Activated naive CD8-positive, alpha-beta T cell treated with anti-CD3 and anti-CD28 coated beads for 36 hours (primary cell): Measurements from ENCODE around the gene PATJ. TPM values are rescaled to one million over a fixed set of nuclear protein-coding genes. Genes with fewer than 3 reads are reported as not detected.
"Not testable (repeated sequence)": the region's sequence is repeated elsewhere in the genome, so short reads cannot be mapped to it uniquely, and the experiment has no call there.

Experiments used
- DNase-seq: peaks from one replicate; pipeline ENCODE4 v3.0.0; 2021
- H3K27ac Mint-ChIP-seq: one replicate; pipeline ENCODE4 v1.8.0; 2022; ENCODE audit warnings: mild to moderate bottlenecking, moderate library complexity, mixed read lengths
- H3K27me3 Mint-ChIP-seq: one replicate; pipeline ENCODE4 v1.8.0; 2022; ENCODE audit warnings: mild to moderate bottlenecking, mixed read lengths
- H3K36me3 Mint-ChIP-seq: one replicate; pipeline ENCODE4 v1.8.0; 2021; ENCODE audit warnings: mild to moderate bottlenecking, mixed read lengths
- H3K4me1 Mint-ChIP-seq: one replicate; pipeline ENCODE4 v1.8.0; 2021; ENCODE audit warnings: mixed read lengths
- H3K4me3 Mint-ChIP-seq: one replicate; pipeline ENCODE4 v1.8.0; 2022; ENCODE audit warnings: mild to moderate bottlenecking, moderate library complexity, mixed read lengths
- H3K9me3 Mint-ChIP-seq: one replicate; pipeline ENCODE4 v1.8.0; 2022; ENCODE audit warnings: mixed read lengths
- total RNA-seq, 2 experiments: library from RNA; stranded (reverse); gene quantifications; one replicate each; pipeline ENCODE4 v1.2.3, GENCODE V29; 2021

PATJ gene
- total RNA-seq, 2 experiments from 2014 or later = 6.8 to 8.9 TPM

- no peak overlapping the region for H3K27ac Mint-ChIP-seq
- H3K4me1 Mint-ChIP-seq = no peaks in the 10 kb centered on the region
- no peaks in the 10 kb centered on the region for H3K9me3 Mint-ChIP-seq
Observed at GRCh38 chr1:62138029-62138428, 395.7 kb downstream of the PATJ start.

GRCh38 chr1:62139410-62139809 is 397.1 kb downstream of the PATJ start:
- Mint-ChIP-seq H3K27me3 (no peaks in the 10 kb centered on the region), H3K4me3 (no peak overlapping the region), H3K4me1 (no peaks in the 10 kb centered on the region), H3K27ac (no peak overlapping the region), H3K9me3 (no peaks in the 10 kb centered on the region), H3K36me3 (no peaks in the 10 kb centered on the region)
- no peak for DNase-seq

More at GRCh38 chr1:62138029-62138428, 395.7 kb downstream of the PATJ start:
- H3K27me3 Mint-ChIP-seq = no peaks in the 10 kb centered on the region
- no peak overlapping the region for H3K4me3 Mint-ChIP-seq
- no peaks in the 10 kb centered on the region for H3K36me3 Mint-ChIP-seq
- no peak for DNase-seq

GRCh38 chr1:62140666-62141065 is 398.4 kb downstream of the PATJ start:
- no peak for DNase-seq
- Mint-ChIP-seq H3K36me3 (no peaks in the 10 kb centered on the region), H3K27ac (no peak overlapping the region), H3K9me3 (no peaks in the 10 kb centered on the region), H3K4me3 (no peak overlapping the region), H3K27me3 (no peaks in the 10 kb centered on the region), H3K4me1 (no peaks in the 10 kb centered on the region)

GRCh38 chr1:62142496-62142895 is 400.2 kb downstream of the PATJ start:
- Mint-ChIP-seq H3K9me3 (no peaks in the 10 kb centered on the region), H3K4me1 (no peaks in the 10 kb centered on the region), H3K36me3 (no peaks in the 10 kb centered on the region), H3K27me3 (no peaks in the 10 kb centered on the region), H3K4me3 (no peak overlapping the region), H3K27ac (no peak overlapping the region)
- no peak for DNase-seq

GRCh38 chr1:62144238-62144831 is 402.1 kb downstream of the PATJ start:
- Mint-ChIP-seq H3K27ac (no peak overlapping the region), H3K9me3 (no peaks in the 10 kb centered on the region), H3K4me1 (no peaks in the 10 kb centered on the region), H3K4me3 (no peak overlapping the region), H3K36me3 (no peaks in the 10 kb centered on the region), H3K27me3 (no peaks in the 10 kb centered on the region)
- DNase-seq = peak; percentile 11

- no peaks in the 10 kb centered on the region for H3K27me3 Mint-ChIP-seq
Observed at GRCh38 chr1:62159940-62160348, 417.7 kb downstream of the PATJ start.

GRCh38 chr1:62161711-62162110 is 419.4 kb downstream of the PATJ start:
- Mint-ChIP-seq H3K4me1 (no peaks in the 10 kb centered on the region), H3K4me3 (no peak overlapping the region), H3K27me3 (no peaks in the 10 kb centered on the region), H3K27ac (no peak overlapping the region), H3K36me3 (no peaks in the 10 kb centered on the region), H3K9me3 (no peaks in the 10 kb centered on the region)
- DNase-seq = no peak

More at GRCh38 chr1:62159940-62160348, 417.7 kb downstream of the PATJ start:
- Mint-ChIP-seq H3K36me3 (no peaks in the 10 kb centered on the region), H3K9me3 (no peaks in the 10 kb centered on the region), H3K27ac (no peak overlapping the region), H3K4me3 (no peak overlapping the region), H3K4me1 (no peaks in the 10 kb centered on the region)
- no peak for DNase-seq

GRCh38 chr1:62170380-62170779 is 428.1 kb downstream of the PATJ start:
- H3K27ac Mint-ChIP-seq, DNase-seq, H3K4me1 Mint-ChIP-seq, H3K4me3 Mint-ChIP-seq, H3K36me3 Mint-ChIP-seq, H3K27me3 Mint-ChIP-seq, H3K9me3 Mint-ChIP-seq: not testable (repeated sequence)

GRCh38 chr1:62175568-62176179 is 433.4 kb downstream of the PATJ start:
- H3K27ac Mint-ChIP-seq = no peak overlapping the region
- no peaks in the 10 kb centered on the region for H3K36me3 Mint-ChIP-seq
- H3K27me3 Mint-ChIP-seq = peaks cover 4% of the 10 kb centered on the region
- H3K4me1 Mint-ChIP-seq = no peaks in the 10 kb centered on the region
- no peak for DNase-seq
- no peaks in the 10 kb centered on the region for H3K9me3 Mint-ChIP-seq
- H3K4me3 Mint-ChIP-seq = no peak overlapping the region

- no peaks in the 10 kb centered on the region for H3K36me3 Mint-ChIP-seq
- H3K4me1 Mint-ChIP-seq = no peaks in the 10 kb centered on the region
- DNase-seq = no peak
- no peaks in the 10 kb centered on the region for H3K9me3 Mint-ChIP-seq
- no peak overlapping the region for H3K27ac Mint-ChIP-seq
- H3K4me3 Mint-ChIP-seq = no peak overlapping the region
- H3K27me3 Mint-ChIP-seq = peaks cover 4% of the 10 kb centered on the region
Observed at GRCh38 chr1:62176597-62177312, 434.5 kb downstream of the PATJ start.

- Mint-ChIP-seq H3K9me3 (no peaks in the 10 kb centered on the region), H3K27me3 (peaks cover 4% of the 10 kb centered on the region), H3K4me3 (no peak overlapping the region), H3K4me1 (no peaks in the 10 kb centered on the region), H3K27ac (no peak overlapping the region), H3K36me3 (no peaks in the 10 kb centered on the region)
- no peak for DNase-seq
Observed at GRCh38 chr1:62177621-62178020, 435.3 kb downstream of the PATJ start.

- Mint-ChIP-seq H3K9me3 (no peaks in the 10 kb centered on the region), H3K4me1 (no peaks in the 10 kb centered on the region), H3K4me3 (no peak overlapping the region), H3K27me3 (peaks cover 4% of the 10 kb centered on the region), H3K27ac (no peak overlapping the region), H3K36me3 (no peaks in the 10 kb centered on the region)
- DNase-seq = no peak
Observed at GRCh38 chr1:62178372-62178771, 436.1 kb downstream of the PATJ start.

- not testable (repeated sequence) for H3K9me3 Mint-ChIP-seq, H3K4me3 Mint-ChIP-seq, H3K27ac Mint-ChIP-seq, H3K27me3 Mint-ChIP-seq, H3K4me1 Mint-ChIP-seq, H3K36me3 Mint-ChIP-seq, DNase-seq
Observed at GRCh38 chr1:62180054-62180453, 437.8 kb downstream of the PATJ start.

- Mint-ChIP-seq H3K27me3 (peaks cover 5% of the 10 kb centered on the region), H3K27ac (no peak overlapping the region), H3K4me1 (no peaks in the 10 kb centered on the region), H3K4me3 (no peak overlapping the region), H3K9me3 (no peaks in the 10 kb centered on the region), H3K36me3 (no peaks in the 10 kb centered on the region)
- DNase-seq = no peak
Observed at GRCh38 chr1:62180639-62181038, 438.4 kb downstream of the PATJ start.

GRCh38 chr1:62181532-62181931 is 439.3 kb downstream of the PATJ start:
- H3K27ac Mint-ChIP-seq = no peak overlapping the region
- H3K27me3 Mint-ChIP-seq = peaks cover 5% of the 10 kb centered on the region
- no peaks in the 10 kb centered on the region for H3K9me3 Mint-ChIP-seq
- DNase-seq = no peak
- no peaks in the 10 kb centered on the region for H3K4me1 Mint-ChIP-seq
- no peaks in the 10 kb centered on the region for H3K36me3 Mint-ChIP-seq
- no peak overlapping the region for H3K4me3 Mint-ChIP-seq

- not testable (repeated sequence) for H3K27ac Mint-ChIP-seq, H3K9me3 Mint-ChIP-seq, H3K36me3 Mint-ChIP-seq, H3K4me1 Mint-ChIP-seq, H3K27me3 Mint-ChIP-seq, DNase-seq, H3K4me3 Mint-ChIP-seq
Observed at GRCh38 chr1:62182157-62182556, 439.9 kb downstream of the PATJ start.
